ENCODE data around the gene SLC1A7. TPM values are rescaled to one million over a fixed set of nuclear protein-coding genes. Genes with fewer than 3 reads are reported as not detected.

The SLC1A7 gene
- polyA plus RNA-seq, 1 donor: 0.24 TPM

DNA sequence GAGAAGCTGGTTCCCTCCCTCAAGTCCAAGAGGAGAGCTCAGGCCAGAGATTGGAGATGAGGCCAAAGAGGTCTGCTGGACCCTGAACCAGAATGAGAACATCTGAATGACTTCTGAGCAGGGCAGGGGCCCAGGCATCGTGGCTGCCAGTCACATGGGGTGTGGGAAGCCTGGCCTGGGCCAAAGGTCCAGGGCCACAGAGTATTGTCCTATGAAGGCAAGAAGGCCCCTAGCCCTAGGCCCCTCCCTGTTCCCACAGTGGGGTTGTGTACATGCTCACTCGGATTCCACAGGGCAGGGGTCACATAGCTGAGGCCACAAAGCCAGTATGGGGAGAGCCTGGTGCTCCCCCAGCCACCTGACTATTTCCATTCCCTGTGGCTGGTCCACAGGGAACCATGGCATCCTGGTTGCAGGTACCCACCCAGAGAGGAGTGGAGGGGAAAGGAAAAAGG is 18.5 kb upstream of the SLC1A7 start:
- no peak for DNase-seq (ENCODE audit: low read depth)

DNA sequence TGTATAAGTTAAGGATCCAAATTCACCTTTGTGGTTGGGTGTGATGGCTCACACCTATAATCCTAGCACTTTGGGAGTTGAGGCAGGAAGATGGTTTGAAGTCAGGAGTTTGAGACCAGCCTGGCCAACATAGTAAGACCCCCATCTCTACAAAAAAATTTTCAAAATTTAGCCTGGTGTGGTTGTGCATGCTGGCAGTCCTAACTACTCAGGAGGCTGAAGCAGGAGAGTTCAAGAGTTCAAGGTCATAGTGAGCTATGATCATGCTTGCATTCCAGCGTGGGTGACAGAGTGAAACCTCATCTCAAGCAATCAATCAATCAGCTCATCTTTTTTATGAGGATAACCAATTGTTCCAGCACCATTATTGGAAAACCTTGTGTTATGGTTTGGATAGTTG is 16.5 kb upstream of the SLC1A7 start:
- no peak for DNase-seq (ENCODE audit: low read depth)

DNA sequence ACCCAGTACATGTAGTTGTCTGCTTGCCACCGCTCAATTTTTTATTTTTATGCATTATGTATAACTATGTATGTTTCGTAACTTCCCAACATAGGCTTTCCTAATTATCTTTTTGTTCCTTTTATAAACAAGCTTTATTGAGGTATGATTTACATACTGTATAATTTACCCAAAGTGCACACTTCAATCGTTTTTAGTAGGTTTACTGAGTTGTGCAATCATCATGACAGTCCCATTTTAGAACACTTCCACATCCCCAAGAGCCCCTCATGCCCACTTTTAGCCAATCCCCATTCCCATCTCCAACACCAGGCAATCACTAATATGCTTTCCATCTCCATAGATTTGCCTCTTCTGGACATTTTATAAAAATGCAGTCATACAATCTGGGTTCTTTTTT is 14.3 kb upstream of the SLC1A7 start:
- DNase-seq (ENCODE audit: low read depth): no peak

DNA sequence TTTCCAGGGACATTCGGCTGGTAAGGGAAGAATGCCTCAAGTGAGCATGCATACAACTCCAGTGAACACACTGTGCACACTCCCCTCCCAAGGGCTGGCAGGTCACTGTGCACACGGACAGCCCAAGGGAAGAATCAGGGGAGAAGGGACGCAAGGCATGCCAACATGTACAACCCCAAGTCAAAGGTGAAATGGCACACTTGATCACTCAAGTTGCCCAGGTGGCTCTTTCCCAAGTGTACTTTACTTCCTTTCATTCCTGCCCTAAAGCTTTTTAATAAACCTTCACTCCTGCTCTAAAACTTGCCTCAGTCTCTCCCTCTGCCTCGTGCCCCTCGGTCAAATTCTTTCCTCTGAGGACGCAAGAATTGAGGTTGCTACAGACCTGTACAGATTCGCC is 13.5 kb upstream of the SLC1A7 start:
- no peak for DNase-seq (ENCODE audit: low read depth)

DNA sequence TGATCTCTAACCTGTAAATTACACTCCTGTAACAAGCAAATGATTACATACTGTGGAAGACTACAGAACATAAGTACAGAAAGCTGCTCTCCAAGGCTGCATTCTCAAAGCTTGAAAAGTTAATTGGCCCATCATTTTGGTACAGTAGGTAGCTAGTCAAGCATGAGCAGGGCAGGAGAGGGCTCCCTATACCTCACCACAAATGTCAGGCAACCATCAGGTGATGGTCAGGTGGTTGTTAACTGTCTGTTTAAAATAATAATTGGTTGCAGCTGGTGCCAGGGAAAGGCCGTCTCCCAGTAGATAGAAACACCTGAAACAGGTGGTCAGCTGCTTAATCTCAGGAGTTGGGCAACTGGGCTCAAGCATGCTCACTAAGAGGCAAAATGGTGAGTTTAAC is 13.1 kb upstream of the SLC1A7 start:
- no peak for DNase-seq (ENCODE audit: low read depth)

DNA sequence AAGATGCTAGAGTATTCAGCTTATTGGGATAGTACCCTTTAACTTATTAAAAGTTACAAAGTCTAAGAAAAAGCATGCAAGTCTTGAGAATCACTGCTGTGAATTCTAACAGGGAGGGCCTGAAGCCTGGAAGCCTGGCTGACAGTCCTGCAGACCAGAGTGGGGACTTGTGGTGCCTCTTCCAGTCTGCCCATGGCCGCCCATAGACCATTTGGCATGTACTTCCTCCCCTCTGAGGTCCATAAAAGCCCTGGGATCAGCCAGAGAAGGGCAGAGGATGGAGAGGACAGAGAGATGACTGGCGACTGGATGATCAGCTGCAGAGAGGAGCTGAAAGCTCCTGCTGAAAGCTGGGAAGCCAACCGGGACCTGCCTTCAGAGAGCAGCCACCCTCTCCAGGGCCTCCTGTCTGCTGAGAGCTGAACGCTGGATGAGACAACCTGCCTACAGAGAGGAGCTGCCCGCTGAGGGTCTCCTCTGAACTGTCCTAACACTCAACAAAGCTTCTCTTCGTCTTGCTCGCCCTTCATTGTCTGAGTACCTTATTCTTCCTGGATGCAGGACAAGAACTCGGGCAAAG is 12.5 kb upstream of the SLC1A7 start:
- no peak for DNase-seq (ENCODE audit: low read depth)

DNA sequence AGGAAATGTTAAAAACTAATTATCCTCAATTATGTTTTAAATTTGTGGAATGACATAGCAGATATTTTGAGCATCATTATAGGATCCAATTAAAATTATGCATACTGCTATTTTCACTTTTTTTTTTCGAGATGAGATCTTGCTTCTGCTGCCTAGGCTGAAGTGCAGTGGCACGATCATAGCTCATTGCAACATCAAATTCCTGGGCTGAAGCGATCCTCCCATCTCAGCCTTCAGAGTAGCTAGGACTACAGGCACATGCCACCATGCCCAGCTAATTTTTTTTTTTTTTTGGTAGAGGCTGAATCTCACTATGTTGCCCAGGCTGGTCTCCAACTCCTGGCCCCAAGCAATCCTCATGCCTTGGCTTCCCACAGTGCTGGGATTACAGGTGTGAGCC is 11.3 kb upstream of the SLC1A7 start:
- no peak for DNase-seq (ENCODE audit: low read depth)

DNA sequence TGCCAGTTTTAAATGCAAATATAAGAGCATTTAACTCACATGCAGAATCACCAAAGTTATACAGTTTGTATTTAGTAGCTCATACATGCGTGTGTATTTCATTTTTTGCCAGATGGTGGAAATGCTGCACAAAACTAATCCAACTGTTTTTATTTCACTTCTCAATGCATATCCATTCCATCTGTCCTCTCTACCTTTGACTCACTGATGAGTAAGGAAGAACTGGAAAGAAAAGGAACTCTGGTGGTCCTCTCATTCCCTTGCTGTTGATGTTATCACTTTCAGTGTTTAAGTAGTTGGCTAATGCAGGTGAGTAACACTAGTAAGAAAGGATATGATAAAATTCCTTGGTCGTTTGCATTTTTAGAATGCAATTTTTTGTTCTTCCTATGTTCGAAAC is 5.7 kb upstream of the SLC1A7 start:
- no peak for DNase-seq (ENCODE audit: low read depth)

DNA sequence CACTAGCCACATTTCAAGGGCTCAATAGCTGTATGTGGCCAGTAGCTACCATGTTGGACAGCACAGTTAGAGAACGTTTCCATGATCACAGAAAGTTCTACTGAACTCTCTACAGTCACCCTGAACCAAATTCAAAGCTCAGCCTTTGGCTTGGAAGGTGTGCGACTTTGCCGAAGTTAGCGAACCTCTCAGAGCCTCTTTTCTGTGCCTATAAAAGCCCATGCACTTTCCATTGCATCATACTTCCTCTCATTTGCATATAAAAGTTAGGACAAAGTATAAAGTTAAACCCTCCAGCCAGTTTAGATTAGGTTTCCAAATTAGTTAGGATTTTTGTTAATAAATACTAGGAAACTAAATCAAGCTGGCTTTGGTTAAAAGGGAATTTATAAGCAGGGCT is 4.7 kb upstream of the SLC1A7 start:
- DNase-seq (ENCODE audit: low read depth): no peak

DNA sequence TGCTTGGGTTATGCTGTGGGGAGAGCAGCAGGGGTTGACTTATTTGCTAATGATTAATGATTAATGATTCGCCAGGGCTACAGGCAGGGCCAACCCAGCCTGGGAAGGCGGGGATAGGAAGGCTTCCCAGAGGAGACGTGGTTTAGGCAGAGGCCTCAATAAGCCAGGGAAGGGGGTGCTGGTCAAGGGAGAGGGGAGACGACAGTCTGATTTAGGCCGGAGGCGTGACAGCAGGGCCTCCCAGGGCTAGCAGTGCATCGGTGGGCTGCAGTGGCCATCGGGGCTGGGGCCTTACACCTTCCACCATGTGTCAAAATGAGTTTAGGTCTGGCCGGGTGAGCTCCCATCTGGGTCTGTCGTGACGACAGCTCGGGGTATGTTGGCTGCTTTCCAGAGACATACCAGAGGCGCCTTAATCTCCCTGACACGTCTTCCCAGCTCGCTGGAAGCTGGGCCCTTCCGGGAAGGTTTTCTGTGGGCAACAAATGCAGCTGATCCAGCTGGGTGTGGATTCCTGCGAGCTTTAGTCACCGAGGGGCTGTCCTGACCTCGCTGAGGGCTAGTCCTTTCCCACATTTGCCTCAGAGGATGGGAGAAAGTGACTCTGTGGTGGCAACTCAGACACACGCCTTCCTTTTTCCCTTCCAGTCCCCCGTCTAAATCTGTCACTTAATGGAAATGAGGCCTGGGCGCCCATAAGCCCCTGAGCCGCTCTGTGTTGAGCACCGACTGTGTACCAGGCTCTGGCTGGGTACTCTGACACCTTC is 3.7 kb upstream of the SLC1A7 start:
- DNase-seq (ENCODE audit: low read depth): no peak

DNA sequence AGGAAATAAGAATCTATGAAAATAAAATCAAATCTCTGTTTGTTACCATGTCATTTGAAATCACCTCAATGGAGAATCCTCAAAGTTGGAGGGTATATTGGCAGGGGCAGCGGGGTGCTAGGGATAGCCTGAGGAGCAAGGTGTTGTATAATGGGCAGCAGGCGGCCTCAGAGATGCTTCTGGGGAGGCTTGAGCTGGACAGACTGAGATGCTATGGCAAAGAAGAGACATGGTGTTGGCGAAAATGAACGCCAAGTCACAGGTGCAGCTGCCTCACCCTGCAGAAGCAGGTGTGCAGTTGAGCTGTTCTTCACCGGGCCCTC is 3.1 kb upstream of the SLC1A7 start:
- DNase-seq (ENCODE audit: low read depth): no peak

DNA sequence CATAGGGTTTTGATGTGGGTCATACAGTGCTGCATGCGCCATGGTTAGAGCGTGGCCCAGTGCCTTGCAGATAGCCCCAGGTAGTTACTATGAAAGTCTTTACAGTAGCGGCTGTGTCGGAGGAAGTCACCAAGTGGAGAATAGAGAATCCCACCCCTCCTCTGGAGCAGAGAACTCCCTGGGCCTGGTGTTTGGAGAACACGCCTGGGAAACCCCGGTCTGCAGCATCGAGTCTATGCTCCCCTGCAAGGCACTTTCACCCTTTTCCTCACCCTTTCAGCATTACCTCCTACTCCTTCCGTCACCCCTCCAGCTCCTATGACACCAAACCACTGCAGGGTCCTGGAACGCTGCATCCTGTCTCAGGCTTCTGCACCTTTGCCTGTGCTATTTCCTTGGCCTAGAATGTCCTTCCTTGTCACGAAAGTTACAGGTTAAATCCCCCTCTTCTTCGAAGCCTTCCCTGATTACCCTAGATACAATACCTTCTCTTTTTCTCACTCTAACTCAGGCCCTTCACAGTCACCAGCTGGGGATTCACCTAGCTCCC is 2.7 kb upstream of the SLC1A7 start:
- no peak for DNase-seq (ENCODE audit: low read depth)

DNA sequence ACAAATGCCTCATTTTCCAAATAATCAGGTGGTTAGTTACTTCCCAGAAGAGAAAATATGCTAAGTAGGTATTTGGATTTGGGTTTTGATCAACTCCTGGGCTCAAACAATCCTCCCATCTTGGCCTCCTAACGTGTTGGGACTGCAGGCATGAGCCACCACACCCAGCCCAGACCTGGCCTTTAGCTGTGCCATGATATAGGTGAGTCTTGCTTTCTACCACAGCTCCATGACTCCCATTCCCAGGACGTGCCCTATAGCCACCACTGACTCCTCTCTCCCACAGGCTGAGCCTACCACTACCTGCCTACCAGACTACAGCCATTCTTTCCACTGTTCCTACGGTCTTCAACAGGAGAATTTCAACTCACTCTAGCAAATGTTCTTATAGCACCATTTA is 1.8 kb upstream of the SLC1A7 start:
- no peak for DNase-seq (ENCODE audit: low read depth)

DNA sequence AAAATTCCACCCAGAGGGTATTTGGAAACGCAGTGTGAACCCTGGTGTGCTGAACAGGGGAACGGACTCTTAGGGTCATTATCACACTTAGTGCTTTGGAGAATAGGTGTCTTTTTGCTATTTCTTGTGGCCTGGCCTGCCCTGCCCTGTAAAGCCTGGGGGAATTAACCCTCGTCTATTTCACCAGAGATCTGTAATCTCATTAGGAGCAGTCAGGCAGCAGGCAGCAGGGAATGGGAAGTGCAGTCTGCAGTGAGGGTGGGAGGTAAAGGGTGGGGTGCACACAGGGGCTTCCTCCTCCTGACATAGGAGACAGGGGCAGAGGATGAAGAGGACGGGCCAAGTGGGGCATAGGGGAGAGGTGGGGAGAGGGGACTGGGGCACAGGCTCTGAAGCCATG is 1.1 kb upstream of the SLC1A7 start:
- no peak for DNase-seq (ENCODE audit: low read depth)

DNA sequence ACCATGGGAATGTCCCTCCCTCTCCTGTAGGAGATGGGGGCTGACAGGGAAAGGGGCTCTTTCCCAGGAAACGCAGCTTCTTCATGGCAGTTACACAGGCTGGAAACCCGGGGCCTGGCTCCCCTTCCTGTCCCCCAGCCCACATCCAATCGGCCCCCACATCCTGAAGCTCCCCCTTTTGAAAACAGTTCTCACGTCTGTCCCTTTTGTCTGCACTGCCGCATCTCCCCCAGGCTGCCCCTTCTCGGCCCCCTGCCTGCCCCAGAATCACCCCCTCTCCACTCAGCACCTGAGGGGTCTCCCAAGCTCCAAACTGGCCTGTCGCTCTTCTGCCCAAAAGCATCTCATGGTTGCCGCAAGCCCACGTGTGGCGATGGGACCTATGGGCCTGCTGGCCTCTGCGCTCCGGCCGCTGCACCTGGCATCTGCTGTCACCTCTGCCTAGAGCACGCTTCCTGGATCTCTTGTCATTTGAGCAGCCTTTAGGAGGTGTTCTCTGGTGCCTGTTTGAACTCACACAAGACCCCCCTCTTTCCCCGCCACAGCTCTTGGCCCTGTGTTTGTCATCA is 867 bp downstream of the SLC1A7 start:
- DNase-seq (ENCODE audit: low read depth): no peak

DNA sequence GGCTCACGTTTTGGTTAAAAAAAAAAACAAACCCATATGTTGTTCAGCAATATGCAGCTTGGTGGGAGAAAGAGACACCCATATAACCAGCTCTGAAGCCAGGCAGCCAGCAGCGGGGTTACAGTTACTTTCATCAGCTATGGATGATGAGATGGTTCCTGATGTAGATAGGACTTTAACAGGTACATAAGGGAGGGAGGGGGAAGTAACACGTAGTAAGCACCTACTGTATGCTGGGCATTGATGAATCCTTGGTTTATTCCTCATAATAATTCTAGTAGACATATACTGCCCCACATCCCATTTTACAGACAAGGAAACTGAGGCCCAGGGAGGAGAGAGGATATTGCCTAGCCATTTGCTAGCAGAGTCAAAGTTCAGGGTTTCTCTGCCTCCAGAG is 2.0 kb downstream of the SLC1A7 start:
- DNase-seq (ENCODE audit: low read depth): no peak

DNA sequence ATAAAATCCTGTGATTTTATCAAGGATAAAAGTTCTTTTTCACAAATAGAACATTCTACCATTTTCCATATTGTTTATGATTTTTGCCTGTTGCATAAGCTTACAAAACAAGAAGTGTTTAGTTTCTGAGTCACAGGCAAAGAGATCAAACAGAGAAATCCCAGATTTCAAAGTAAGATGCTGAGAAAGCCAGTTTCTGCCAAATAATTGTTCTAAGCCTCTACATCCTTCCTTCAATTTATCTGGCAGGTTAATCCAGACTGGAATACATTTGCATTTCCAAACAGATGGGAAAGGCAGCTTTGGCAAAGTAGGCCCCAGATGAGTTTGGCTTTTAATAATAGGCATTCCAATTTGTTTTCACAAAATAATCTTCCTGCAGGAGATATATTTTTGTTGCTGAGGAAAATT is 2.5 kb downstream of the SLC1A7 start:
- no peak for DNase-seq (ENCODE audit: low read depth)

DNA sequence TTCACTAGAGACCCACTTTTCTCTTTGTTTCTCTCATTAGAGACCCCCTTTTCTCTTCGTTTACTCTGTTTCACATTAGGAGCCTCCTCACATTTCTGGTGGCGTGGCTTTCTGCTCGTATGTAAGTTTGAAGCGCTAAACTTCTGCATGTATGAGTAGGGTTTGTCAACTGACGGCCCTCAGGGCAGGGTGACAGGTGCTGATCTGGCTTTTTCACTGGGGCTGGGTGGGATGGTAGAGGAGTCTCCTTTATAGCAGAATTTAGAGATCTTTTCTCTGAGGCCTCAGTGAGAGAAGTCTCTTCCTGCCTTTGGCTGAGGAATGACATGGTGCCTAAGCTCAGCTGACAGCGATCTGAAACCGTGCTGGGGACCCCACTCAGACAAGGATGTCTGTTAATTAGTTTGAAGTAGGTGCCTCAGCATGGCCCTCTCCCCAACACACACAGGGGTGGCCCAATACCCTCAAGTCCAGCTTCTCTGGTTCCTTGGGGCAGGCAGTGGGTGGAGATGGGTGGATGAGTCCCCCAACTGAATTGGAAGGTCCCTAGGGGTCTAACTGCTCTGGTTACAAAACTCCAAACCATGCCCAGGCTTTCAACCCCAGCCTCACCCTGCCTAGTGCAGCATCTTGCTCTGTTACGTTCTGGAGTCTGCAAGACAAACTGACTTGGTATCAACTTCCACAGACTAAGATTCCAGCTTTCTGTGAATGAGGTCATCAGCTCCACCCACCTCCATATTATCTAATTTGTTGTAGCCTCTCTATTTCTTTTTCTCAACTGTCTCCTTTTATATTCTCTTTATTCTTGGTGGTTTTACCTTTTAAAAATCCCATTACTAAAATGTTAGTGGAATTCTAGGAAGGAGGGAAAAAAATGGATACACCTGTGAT is 3.2 kb downstream of the SLC1A7 start:
- DNase-seq (ENCODE audit: low read depth): no peak

DNA sequence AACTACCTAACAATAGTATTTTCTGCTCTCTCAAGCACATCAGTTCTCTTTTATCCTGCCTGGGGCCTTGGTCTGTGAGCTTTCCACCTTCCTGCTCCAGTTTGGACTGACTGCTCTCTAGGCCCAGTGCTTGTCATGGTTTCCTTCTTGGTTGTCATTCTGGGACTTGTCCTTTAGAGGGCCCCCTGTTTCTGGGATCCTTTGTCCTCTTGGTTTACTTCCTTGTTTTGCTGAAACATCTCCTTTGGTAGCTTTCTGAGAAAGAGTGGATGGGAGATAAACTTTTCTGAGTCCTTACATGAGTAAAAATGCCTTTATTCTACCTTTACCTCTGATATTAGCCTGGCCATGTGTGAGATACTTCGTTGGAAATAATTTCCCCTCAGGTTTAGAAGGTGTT is 4.7 kb downstream of the SLC1A7 start:
- DNase-seq (ENCODE audit: low read depth): no peak

DNA sequence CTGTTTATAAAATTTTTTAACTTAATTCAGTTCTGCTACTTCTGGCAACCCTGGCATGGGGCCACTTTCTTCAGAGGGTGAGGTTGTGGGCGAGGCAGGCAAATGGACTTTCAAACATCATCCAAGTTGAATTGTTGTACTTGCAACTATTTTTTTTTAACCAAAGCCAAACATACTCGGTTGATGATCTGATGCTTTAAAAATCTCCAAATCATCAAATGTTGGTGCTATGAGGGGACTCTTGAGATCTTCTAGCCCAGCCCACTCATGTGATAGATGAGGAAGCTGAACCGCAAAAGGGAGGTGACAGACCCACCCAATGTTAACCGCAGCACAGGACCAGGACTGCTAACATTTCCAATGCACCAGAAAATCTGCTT is 6.7 kb downstream of the SLC1A7 start:
- DNase-seq (ENCODE audit: low read depth): no peak

DNA sequence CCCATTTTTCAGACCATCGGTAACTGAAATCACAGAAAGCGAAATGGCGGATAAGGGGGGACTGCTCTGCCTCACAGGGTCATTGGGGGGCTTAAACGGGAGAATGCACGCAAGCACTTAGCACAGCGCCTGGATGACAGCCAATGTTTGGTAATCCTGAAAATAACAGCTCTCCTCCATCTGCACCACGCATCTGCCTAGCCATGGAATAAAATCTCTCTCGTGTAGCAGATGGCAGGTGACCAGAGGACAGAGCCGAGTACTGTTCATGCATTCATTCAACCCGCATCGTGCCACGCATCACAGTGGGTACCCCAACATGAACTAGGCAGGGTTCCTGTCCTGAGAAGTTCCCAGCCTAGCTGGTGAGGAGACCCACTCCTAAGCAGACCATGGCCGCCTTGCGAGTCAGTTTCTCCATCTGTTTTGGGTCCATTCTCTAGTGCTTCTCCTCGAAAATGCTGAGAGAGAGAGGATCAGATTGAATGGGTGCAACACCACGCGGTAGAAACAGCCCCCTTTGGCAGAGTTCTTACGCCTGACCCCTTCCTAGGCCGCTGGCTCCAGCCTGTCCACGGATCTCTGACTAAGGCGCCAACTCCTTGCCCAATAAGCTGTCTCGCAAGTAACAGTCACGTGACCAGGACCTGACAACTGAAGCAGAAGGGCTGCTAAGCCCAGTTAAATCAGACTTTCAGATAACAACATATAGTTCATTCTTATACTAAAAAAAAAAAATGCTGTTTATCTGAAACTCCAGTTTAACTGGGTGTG is 7.3 kb downstream of the SLC1A7 start:
- DNase-seq (ENCODE audit: low read depth): no peak

Measured in forelimb muscle (tissue), 1 donor.